Middle frontal gyrus (tissue), 1 donor: ENCODE results near the gene ITSN1.
"Not testable (repeated sequence)": the region's sequence is repeated elsewhere in the genome, so short reads cannot be mapped to it uniquely, and the experiment has no call there.

Source experiments
- DNase-seq: peaks from one replicate; pipeline ENCODE4 v3.0.0-alpha.2; 2015; ENCODE audit warnings: low spot score; ENCODE audit errors: extremely low spot score

The ITSN1 gene

GRCh38 chr21:33642027-33642895 lies at the start of gene ITSN1:
Gene ITSN1, plus strand, starts transcription at chr21:33642501. Its CDS starts 76,328 bp downstream, at chr21:33718829.
- peak; percentile 98 for DNase-seq

GRCh38 chr21:33598051-33598450 lies 44.2 kb upstream of the ITSN1 start:
- no peak for DNase-seq

DNA sequence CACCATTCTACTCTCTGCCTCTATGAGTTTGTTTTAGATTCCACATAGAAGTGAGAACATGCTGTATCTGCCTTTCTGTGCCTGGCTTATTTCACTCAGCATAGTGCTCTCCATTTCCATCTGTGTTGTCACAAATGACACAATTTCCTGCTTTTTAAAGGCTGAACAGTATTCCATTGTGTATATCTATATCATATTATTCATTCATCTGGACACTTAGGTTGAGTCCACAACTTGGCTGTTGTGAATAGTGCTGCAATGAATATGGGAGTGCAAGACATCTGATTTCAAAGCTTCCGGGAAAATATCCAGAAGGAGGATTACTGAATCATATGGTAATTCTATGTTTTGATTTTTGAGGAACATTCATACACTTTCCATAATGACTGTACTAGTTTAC lies 33.7 kb upstream of the ITSN1 start:
- DNase-seq, result no peak

GRCh38 chr21:33611006-33611744 lies 31.1 kb upstream of the ITSN1 start:
- DNase-seq, result no peak

DNA sequence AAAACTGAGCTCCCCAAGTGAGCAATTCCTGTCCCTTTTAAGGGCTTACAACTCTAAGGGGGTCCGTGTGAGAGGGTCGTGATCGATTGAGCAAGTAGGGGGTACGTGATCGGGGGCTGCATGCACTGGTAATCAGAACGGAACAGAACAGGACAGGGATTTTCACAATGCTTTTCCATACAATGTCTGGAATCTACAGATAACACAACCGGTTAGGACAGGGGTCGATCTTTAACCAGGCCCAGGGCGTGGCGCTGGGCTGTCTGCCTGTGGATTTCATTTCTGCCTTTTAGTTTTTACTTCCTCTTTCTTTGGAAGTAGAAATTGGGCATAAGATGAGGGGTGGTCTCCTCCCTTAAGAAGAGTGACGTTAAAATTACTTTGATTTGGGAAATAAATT lies 24.7 kb upstream of the ITSN1 start:
- DNase-seq, result not testable (repeated sequence)

DNA sequence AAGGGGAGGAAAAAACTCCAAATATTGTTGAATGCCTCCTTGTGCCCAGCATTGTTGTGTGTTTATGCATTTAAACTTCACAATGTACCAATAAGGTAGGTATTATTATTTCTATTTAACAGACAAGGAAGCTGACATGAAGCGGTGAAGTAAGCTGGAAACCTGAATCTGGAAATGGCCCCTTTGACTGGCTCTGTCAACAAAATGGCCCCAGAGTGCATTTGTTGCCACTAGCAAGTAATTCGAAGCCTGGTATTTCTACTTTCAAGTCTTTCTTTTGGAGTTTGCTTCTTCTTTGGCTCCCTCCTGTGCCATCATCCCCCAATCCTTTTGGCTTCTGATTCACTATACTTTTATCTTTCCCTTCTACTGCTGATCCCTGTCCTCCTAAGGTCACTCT lies 23.9 kb upstream of the ITSN1 start:
- DNase-seq, result no peak

GRCh38 chr21:33619726-33620125 lies 22.6 kb upstream of the ITSN1 start:
- DNase-seq, result no peak

GRCh38 chr21:33622253-33622652 lies 20.0 kb upstream of the ITSN1 start:
- no peak for DNase-seq

DNA sequence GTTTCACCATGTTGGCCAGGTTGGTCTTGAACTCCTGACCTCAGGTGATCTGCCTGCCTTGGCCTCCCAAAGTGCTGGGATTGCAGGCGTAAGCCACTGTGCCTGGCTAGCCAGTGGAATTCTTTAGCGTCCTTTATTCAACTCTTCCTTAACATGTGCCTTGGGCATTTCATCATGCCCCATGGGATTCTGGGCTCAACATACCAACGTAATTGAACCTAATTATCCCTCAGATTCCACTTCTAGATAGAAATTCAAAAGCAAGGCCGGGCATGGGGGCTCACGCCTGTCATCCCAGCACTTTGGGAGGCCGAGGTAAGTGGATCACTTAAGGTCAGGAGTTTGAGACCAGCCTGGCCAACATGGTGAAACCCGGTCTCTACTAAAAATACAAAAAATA lies 16.1 kb upstream of the ITSN1 start:
- DNase-seq, result not testable (repeated sequence)

DNA sequence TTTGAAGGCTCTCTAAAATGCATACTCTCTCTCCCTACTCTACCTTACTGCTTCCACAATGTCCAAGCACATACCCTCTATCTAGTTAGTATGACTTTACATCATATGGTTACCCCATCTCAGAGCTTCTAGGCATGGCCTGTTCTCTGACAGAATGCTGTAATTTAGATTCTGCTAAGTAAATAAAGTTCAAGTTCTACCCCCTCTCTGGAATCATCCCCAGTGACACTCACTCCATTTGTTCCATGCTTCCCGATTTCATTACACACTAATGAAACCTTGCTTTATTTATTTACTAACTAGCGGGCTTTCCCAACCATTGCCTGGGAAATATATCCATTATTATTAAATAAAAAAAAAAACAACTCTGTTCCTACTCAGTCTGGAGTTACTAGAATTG lies 8.0 kb upstream of the ITSN1 start:
- DNase-seq, result no peak

DNA sequence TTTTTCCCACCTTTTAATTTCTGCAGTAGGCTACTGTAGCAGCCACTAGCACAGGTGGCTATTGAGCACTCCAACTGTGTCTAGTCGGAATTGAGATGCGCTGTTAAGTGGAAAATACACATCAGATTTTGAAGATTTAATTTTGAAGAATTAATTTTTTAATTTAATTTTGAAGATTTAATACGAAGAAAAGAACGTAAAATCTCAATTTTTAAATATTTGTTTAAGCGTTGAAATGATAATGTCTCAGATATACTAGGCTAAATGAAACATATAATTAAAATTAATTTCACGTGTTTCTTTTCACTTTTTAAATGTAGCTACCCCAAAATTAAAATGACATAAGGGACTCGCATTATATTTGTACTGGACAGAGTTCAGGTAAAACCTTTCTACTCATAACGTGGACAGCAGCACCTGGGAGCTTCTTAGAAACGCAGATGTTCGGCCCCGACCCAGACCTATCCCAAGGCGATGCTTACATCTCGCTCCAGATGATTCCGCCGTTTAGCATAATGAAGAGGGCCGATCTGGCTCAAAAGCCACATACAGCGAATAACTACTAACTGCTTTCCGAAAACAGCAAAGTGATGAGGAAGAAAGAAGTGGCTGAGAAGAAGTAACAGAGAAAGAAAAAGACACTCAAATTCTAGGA lies 1.5 kb upstream of the ITSN1 start:
- no peak for DNase-seq

GRCh38 chr21:33641352-33642026 lies 812 bp upstream of the ITSN1 start, which contains the start of gene CRYZL1:
Gene CRYZL1, minus strand, starts transcription at chr21:33641741. Its CDS starts 10,190 bp downstream, at chr21:33631551.
- DNase-seq, result peak; percentile 99

DNA sequence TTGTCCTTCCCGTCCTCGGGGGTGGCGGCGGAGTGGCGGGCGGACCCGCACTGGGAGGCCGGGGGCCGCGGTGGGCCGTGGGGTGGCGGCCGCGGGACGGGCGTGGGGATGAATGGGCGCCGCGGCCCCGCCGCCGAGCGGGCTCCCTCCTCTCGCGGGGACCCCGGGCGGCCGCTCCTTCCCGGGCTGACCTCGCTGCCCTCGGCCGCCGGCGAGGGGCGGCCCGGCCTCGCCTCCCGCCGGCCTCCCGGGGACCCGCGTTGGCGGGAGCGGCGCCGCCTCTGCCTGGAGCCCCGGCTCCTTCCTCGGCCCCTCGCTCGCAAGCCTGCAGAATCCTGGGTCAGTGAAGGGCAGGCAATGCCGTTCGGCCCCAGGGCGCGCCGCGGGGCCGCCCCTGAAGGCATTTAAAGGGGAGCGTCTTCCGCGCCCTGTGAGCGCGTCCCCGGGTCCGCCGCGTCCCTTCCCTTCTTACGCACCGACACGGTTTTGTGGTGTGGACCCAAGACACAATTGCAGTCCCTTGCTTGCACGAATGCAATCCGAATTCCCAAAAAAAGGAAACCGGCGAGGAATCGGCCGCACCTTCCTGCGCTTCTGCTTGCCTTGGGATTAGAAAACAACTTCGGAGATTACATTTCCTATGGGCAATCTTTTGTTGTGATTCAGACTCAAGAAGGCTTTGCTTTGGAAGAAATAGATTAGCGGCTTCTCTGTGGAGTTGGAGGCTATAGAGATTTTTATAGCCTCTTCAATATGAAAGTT lies 776 bp downstream of the ITSN1 start:
- DNase-seq, result no peak

DNA sequence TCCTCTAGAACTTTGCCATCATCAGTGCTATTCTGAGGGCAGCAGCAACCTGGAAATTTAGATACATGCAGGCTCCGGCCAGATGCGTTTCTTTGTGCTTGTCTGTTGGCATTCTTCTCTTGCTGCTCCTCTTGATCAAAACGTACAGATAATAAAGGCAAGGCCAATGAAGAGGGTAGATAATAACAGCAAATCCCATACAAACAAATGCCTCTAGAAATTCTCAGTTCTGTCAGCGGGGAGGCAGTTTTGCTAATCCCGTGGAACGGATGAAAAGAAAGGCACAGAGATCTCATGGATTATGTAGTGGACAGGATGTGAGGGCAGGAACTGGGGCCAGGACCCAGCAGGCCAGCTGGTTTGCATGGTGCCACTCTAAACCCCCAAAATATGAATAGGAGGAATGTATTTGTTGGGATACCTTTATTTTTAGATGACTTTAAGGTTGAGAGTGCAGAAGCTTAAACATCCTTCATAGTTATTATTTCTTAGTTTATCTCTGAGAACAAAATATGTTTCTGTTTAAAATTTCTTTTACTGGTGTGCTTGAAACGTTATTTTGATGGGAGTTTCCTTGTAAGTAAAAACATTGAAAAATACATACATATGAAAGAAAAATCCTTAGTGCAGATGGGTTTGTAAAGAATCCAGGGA lies 1.5 kb downstream of the ITSN1 start:
- DNase-seq, result no peak

DNA sequence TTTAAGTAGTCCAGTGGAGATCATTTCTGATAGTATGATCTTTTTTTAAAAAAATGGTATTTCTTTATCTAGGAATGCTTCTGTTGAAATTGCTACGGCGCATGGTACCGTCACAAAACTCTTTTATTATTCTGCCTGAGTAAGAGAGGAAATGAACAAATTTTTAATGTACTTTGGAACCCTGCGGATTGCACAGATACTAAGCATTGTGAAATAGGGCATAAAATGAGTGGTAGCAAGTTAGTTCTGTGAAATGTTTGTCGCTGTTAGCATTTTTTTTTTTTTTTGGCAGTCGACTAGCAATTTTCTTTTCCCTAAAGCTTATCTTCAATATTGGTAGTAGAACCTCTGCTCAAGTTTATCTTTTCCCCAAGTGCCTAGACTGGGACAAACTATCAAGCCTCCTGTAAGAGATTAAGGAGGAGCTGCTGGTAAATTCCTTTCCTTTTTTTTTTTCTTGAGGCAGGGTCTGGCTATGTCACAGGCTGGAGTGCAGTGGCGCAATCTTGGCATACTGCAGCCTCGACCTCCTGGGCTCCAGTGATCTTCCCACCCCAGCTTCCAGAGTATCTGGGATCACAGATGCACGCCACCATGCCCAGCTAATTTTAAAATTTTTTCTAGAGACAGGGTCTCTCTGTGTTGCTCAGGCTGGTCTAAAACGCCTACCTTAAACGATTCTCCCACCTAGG lies 2.2 kb downstream of the ITSN1 start:
- no peak for DNase-seq

DNA sequence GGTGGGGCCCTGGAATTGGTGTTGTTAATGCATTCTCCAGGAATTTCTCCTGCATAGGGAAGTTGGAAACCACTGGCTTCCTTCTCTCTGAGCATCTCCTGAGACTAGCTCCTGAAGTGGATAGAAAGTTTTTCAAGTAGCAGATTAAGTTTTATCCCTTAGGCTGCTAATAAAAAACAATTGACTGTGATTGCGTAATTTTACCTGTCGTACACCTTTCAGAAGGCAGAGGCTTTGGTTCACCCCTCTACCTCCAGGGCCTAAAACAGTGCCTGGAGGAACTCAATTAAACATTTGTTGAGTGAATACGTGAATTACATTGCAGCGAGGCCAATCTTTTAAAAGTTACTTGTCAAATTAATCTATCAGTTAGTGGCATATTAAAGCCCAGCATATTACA lies 3.4 kb downstream of the ITSN1 start:
- no peak for DNase-seq

DNA sequence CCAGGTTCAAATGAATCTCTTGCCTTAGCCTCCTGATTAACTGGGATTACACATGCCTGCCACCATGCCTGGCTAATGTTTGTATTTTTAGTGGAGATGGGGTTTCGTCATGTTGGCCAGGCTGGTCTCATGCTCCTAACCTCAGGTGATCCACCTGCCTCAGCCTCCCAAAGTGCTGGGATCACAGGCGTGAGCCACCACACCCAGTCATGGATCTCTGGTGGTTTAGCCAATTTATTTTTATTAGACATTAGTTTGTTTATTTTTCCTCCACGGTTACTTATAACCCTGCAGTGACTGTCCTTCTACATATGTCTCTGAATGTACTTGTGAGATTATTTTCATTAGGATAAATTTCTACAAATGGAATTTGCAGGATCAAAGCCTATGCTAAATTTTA lies 5.3 kb downstream of the ITSN1 start:
- DNase-seq, result no peak

DNA sequence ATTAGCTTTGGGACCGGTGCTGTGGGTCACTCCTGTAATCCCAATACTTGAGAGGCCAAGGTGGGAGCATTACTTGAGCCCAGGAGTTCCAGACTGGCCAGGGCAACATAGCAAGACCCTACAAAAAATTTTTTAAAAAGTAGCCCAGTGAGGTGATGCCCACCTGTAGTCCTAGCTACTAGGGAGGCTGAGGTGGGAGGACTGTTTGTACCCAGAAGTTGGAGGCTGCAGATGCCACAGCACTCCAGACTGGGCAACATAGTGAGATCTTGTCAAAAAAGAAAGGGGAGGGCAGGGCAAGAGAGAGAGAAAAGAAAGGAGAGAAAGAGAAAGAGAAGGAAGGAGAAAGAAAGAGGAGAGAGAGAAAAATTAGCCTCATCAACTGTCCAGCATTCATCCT lies 6.3 kb downstream of the ITSN1 start:
- no peak for DNase-seq

DNA sequence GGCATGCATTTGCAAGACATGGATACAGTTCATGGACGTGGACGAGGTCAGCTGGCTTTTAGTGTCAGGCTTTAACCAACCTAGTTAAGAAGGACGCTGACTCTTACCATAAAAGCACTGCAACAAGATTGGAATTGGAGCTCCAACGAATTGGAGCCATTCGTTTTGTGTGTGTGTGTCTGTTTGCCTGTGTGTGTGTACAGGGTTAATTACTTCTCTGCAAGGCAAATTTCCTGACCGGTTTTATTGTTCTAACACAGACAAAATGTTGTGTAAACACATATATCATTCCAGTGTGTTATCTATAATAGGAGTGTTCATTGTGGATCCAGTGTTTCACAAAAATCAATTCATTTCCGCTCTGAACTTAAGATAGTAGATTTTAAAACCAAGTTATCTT lies 7.9 kb downstream of the ITSN1 start:
- no peak for DNase-seq
